GM12873 (cell line): Measurements from ENCODE around the gene PHKG2.

ENCODE experiments used
- CTCF ChIP-seq: IDR thresholded peaks from 2 replicates; pipeline ENCODE4 v1.5.1; 2012; ENCODE audit warnings: low read depth, mild to moderate bottlenecking, moderate library complexity, low read length, control low read depth; ENCODE audit not compliant: insufficient read depth; ENCODE audit errors: missing control alignments

Gene PHKG2

DNA sequence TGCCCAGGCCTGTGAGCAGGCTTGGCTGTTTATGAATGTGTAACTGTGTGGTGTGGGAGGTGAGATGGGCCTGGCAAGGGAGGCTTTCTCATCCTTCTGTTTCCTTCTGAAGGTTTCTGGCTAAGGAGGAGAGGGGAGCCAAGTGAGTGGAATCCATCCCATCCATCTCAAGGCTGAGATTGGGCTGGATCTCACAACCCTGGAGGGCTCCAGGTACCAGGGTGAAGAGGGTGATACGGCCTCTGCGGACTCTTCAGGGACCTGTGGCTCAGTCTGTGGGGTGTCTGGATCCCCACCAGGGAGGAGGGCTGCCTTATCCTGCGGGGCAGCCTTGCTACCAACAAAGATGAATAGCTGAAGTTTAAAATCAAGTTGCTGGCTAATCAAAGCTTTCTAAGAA is 31.8 kb downstream of the PHKG2 start:
- TF ChIP-seq CTCF, result no peak

- no peak for TF ChIP-seq CTCF
Observed at GRCh38 chr16:30780549-30780948, 32.3 kb downstream of the PHKG2 start.

GRCh38 chr16:30782486-30783279 is 34.5 kb downstream of the PHKG2 start:
- TF ChIP-seq CTCF, result no peak

DNA sequence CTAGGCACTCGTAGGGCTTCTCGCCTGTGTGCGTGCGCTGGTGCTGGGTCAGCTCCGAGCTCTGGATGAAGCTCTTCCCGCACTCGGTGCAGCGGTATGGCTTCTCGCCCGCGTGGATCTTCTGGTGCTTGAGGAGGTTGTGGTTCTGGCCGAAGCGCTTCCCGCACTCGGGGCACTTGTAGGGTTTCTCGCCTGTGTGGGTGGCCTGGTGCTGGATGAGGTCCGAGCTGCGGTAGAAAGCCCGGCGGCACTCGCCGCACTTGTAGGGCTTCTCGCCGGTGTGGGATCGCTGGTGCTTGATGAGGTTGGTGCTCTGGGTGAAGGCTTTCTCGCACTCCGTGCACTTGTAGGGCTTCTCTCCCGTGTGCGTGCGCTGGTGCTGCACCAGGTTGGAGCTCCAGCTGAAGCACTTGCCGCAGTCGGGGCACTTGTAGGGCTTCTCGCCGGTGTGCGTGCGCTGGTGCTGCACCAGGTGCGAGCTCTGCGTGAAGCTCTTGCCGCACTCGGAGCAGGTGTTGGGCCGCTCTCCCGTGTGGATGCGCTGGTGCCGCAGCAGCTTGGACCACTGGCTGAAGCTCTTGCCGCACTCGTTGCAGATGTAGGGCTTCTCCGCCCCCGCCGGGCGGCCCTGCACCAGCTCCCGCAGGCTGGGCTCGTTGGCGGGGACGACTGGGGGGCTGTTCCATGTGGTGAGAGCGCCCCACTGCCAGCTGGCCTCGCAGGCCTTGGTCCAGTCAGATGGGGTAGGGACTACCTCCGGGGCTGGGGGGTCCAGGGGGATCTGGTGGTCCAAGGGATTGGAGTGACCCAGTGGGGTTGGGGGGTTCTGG is 35.3 kb downstream of the PHKG2 start:
- no peak for TF ChIP-seq CTCF

GRCh38 chr16:30784215-30784614 is 36.0 kb downstream of the PHKG2 start:
- TF ChIP-seq CTCF, result no peak

- TF ChIP-seq CTCF, result no peak
Observed at GRCh38 chr16:30785126-30786106, 37.2 kb downstream of the PHKG2 start.
